Non-pigmented ciliary epithelial cell (primary cell): ENCODE data around the gene ZNF503.
"Not testable (repeated sequence)": the region's sequence is repeated elsewhere in the genome, so short reads cannot be mapped to it uniquely, and the experiment has no call there.

Experiments
- DNase-seq: peaks from one replicate; pipeline ENCODE4 v3.0.0-alpha.2; 2010; ENCODE audit warnings: low read depth

Gene ZNF503

DNA sequence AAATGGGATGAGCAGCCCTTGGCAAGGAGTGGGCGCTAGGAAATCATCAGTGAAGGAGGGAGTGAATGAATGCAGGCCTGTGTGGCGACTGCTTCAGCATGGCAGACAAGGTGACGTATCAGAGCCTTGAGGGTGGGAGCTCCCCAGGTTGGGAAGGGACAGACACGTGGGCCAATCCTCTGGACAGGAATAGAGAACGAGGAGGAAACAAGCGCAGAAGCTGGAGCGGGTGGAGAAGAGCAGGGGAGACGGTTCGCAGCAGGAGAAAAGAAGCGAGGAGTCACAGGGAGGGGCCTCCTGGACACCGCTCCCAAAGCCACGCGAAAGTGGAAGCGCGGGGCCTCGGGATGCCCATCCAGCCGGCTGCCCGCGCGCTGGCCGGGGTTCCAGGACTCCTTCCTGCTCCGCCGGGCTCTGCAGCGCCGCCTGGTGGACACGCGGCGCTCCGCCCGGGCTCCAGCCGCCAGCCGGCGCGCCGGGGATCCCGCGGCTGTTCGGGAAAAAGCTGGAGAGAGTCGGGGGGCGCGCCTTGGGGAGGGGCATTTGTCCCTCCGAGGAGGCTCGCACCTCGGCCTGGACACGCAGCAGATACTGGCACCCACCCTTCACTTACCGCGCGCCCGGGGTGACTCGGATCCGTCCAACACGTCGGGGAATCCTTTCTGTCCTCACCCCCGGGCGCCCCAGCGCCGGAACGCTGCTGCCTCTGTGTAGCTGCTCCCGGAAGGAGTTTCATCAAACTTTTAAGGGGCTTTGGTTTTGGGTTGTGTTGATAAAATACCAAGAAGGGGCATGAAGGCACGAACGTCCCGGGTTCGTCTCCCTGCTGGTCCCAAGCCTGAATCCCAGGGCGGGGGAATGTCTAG lies 6.3 kb downstream of the ZNF503 start:
- no peak for DNase-seq

GRCh38 chr10:75394221-75394620 lies 7.3 kb downstream of the ZNF503 start:
- DNase-seq: no peak

GRCh38 chr10:75392744-75393143 lies 8.8 kb downstream of the ZNF503 start:
- DNase-seq: no peak

DNA sequence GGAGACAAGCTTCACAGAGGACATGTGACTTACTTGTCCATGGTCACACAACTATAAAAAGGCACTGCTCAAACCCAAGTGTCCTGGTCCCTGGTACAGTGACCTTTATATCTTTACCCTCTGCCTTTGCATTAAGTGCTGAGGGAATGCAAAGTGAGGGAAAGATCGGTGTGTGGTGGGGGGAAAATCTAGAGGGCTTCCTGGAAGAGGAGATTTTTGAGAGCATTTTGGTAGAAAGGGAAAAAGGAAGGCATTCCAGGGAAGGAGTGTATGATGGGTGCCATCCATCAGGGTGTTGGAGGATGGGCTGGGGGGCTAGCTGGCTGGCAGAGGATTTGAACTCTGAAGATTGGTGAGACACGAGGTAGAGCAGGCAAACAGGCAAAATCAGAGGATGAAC lies 9.3 kb downstream of the ZNF503 start:
- DNase-seq: no peak

- DNase-seq: no peak
Observed at GRCh38 chr10:75390178-75390577, 11.4 kb downstream of the ZNF503 start.

DNA sequence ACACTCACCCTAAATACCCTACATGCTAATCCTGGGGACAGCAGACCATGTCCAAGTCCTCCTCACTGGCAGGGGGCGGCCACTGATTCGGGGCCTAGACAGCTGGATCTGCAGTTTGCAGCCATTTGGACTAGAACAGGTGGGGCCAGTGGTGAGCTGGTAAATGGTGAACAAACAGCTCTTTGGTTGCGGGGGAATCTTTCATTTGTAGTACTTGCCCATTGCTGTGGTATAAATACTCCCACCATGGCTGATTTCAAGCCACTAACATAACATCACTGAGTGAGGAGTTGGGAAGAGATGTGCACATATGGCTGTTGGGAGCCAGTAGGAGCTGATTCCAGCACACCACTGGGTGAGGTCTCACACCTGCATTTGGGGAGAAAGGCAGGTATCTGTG lies 13.5 kb downstream of the ZNF503 start:
- no peak for DNase-seq

DNA sequence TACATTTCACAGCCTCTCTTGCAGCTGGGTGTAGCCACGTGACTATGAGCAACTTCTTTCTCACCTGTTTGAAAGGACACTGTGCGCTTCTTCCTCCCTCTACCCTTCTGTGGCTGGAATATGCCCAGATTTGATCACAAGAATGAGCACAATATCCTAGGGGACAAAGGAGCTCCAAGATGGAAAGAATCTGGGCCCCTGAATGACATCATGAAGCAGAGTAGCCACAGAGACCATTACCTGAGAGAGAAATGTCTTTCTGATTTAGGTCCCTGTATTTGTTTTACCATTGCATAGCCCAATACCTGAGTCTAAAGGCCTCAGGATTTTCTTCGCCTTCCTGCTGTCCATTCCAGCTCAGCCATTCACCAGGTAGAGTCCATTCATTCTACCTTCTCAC lies 15.4 kb downstream of the ZNF503 start:
- DNase-seq: no peak

DNA sequence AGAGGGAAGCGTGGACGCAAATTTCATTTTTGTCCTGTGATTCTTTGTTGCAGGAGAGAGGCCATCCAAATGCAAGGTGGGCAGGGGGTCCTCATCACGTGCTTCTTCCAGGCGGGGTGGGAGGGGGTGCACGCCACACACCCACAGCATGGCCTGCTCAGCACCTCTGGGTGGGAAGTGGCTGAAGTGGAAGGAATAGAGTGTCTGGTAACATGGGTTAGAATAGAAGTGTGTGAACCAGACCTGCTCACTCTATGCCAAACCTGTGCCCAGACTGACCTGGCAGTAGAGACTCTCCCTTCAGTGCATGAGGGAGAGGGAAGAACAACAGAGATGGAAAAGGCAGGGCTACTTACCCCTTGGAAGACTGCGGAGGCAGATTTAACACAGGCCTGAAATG lies 21.7 kb downstream of the ZNF503 start:
- no peak for DNase-seq

DNA sequence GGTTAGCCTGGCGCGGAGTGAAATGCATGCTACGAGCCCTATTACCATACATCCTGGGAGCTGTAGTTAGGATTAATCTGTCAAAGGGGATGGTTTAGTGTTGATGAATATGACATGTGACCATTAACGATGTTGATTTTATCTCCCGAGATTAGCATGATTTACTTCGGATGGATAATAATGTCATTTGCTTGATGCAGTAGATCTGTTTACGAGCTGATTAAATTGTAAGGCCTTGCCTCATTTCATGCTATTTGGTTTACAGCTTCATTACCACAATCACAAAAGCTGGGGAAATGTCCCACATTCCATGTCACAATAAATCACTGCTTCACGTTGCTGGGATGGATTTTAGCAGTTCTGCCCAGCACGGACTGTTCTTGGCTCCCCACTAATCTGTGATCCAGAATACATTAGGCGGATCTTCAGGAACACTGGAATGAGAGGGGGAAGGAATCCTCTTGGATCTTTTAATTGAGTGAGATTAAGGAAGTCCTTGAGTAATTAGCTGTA lies 22.3 kb downstream of the ZNF503 start:
- DNase-seq: no peak

- no peak for DNase-seq
Observed at GRCh38 chr10:75378379-75378778, 23.2 kb downstream of the ZNF503 start.

DNA sequence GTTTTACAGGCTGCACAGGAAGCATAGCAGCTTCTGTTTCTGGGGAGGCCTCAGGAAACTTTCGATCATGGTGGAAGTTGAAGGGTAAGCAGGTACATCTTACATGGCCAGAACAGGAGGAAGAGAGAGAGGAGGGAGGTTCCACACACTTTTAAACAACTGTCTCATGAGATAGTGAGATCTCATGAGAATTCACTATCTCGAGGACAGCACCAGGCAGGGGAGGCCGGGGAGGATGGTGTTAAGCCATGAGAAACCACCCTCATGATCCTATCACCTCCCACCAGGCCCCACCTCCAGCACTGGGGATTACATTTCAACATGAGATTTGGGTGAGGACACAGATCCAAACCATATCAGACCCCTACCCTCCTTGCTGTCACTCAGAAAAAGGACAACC lies 23.7 kb downstream of the ZNF503 start:
- DNase-seq: no peak

DNA sequence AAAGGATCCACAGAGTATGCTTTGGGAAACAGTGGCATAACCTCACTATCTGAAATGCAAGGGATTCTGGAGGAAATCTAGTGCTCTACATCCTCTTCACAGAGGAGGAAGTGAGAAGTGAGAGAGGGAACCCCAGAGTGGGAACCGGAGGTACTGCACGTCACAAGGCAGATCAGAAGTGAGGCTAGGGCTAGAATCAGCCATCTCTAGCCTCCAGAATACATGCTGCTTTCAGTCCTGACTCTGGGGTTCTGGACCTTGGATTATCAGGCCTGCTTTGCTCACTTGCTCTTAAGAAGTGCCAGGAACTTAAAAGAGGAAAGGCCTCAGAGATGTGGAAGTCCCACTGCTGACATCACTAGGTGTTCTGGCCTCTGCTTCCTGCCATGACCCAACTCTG lies 25.7 kb downstream of the ZNF503 start:
- DNase-seq: no peak

DNA sequence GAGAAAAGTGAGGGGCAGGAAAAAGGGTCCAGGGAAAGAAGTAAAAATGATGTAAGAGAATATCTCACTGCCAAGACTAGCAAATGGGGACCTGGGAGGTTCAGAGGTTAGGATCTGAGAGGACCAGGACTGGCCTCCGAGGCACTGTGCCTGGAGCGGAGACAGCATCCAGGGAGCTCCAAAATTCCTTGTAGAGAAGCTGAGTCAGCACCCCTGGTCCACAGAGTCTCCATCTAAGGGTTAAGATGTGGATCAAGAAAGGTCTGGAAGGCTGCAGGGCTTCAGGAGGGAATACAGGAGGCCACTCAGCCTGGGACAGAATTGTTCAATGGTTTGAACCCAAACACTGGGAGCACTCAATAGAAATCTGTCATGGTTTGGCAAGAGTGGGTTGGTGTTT lies 30.6 kb downstream of the ZNF503 start:
- DNase-seq: no peak

DNA sequence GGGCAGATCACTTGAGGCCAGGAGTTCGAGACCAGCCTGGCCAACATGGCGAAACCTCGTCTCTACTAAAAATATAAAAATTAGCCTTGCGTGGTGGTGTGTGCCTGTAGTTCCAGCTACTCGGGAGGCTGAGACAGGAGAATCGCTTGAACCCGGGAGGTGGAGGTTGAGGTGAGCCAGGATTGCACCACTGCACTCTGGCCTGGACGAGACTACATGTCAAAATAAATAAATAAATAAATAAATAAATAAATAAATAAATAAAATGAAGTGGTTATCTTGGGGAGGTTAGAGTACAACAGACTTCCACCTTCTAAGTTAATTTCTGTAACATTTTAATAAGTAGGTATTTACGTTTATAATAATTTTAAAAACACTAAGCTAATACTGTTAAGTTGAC lies 31.7 kb downstream of the ZNF503 start:
- not testable (repeated sequence) for DNase-seq

DNA sequence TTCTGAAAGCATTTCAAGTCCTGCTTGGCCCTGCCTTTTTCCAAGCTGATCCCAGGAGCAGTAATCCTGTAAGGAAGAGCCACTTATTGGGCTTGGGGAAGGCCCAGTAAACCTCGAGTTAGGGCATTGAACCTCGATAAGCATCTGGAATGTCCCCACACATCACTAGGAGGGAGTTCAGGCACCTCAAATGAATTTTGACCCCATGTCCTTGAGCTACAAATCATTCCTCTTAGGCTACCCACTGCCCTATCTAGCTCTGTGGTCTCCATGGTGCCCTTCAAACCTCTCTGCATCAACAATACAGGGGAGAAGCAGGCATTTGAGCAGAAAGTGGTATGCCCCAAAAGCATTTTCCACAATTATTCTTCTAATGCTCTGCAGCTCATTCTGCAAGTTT lies 33.7 kb downstream of the ZNF503 start:
- no peak for DNase-seq

DNA sequence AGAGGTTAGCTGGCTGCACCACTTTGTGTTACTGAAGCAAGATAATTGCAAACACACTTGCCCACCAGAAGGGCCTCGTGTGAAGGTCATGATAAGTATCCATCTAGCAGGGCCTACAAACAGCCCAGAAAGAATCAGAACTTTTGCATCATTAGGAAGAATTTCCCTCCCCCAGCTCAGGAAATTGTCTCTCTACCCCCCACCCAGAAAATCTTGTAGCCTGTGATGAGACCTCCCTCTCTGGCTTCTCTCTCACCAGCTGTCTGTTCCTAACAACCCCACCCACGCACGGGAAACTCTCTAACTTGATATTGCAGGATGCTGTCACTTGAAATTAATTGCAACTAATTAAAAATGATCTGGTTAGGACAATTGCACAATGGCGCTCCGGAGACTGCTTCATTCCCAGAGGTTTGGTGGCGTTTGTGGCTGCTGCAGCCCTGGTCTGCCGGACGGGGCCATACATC lies 34.5 kb downstream of the ZNF503 start:
- no peak for DNase-seq

- DNase-seq: no peak
Observed at GRCh38 chr10:75363431-75363830, 38.1 kb downstream of the ZNF503 start.

GRCh38 chr10:75359876-75360275 lies 41.7 kb downstream of the ZNF503 start:
- DNase-seq: not testable (repeated sequence)

DNA sequence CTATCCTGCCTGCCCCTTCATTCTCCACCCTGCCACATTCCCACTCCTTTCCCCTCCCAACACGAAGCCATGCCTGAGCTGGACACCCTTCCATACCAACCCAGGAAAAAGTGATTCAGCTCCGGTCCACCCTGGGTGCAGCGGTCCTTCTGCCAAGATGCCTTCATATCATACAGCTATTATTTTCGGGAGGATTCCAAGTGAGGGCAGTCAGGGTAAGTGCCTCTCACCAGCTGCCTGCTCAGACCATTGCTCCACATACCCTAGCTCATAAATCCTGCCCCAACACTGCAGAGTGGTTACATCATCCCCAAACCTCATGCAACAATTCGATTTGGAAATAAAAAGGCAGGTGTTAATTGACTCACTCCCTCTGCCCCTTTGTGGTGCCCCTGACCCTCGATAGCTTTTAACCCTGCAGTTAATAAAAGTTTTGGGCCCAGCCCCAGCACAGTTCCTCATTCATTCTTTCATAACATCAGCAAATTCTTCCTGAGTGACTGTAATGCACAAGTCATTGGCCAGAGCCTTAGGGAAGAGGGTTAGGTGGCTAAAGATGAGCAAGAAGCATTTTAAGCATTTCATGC lies 42.6 kb downstream of the ZNF503 start:
- DNase-seq: peak; percentile 22

- DNase-seq: no peak
Observed at GRCh38 chr10:75358132-75358531, 43.4 kb downstream of the ZNF503 start.

DNA sequence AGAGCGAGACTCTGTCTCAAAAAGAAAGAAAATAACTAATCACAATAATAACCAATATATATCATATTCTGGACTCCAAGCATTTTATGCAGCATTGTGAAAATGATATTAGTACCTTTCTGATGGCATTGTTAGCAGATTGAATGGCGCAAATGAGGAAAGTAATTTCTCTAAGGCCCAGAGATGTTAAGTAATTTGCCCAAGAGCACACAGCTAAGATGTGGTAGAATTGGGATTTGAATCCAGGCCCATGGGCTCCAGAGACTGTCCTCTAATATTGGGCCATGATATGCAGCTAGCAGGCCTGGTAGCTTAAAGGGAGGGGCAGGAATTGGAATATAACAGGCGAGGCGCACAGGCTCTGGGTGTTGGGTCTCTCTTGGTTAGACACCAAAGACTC lies 44.1 kb downstream of the ZNF503 start:
- DNase-seq: no peak

DNA sequence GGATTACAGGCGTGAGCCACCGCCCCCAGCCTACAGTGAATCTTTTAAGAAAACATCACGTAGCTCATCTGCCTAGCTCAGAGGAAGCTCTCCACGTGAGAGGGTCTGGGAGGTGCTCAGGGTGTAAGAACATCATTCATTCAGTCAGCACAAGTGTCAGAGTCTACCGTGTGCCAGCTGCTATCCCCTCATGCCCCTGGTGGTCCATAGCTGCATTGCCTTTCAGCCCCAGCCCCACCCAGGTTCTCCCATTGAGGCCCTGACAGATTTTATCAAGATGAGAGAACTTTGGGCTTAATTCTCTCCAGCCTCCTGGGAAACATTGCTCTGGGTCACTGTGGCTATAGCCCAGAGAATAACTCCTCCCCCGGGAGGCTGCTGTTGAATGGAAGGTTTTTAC lies 45.1 kb downstream of the ZNF503 start:
- DNase-seq: no peak

DNA sequence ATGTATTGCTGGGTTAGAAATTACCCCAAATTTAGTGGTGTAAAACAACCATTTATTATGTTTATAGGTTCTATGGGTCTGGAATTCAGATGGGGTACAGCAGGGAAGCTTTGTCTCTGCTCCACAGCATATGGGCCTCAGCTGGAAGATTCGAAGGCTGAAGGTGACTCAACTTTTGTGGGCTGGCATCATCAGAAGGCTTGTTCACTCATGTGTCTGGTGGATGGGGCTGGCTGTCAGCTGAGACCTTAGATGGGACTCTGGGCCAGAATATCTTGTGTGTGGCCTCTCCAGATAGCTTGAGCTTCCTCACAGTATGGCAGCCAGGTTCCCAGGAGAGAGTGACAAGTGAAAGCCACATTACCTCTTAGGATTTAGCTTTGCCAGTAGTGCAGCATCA lies 45.9 kb downstream of the ZNF503 start:
- no peak for DNase-seq

DNA sequence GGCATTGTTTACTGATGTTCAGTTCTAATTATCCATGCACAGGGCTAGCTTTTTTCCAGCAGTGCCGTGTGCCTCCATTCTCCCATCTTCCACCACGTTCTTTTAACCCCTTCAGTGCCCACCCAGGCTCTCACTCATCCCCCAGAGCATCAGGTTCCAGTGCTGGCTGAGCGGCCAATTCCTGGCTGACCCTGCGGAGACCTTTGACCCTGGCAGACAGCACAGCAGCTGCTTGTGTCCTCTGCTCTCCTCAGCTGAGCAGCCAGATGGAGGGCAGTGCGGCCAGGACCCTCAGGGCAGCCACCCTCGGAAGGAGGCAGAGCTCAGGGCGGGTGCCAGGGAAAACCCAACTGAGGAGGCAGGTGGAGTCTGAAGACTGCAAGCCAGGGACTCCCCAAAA lies 48.4 kb downstream of the ZNF503 start:
- no peak for DNase-seq
